HEK293T (cell line): ENCODE measurements around the gene HLA-DOA.

Experiments
- BHLHE40 ChIP-seq: fragments of 450-650 bp; IDR thresholded peaks from 2 replicates; pipeline ENCODE4 v1.6.1; 2016; ENCODE audit warnings: mild to moderate bottlenecking, moderate library complexity, borderline replicate concordance
- ELF4 ChIP-seq: fragments of 450-650 bp; IDR thresholded peaks from 2 replicates; pipeline ENCODE4 v1.6.1; 2017; ENCODE audit warnings: antibody characterized with exemption
- FOXA1 ChIP-seq: fragments of 450-650 bp; IDR thresholded peaks from 2 replicates; pipeline ENCODE4 v1.6.1; 2016; ENCODE audit warnings: mild to moderate bottlenecking
- FOXM1 ChIP-seq: fragments of 450-650 bp; IDR thresholded peaks from 2 replicates; pipeline ENCODE4 v1.6.1; 2017; ENCODE audit warnings: mild to moderate bottlenecking, borderline replicate concordance
- HDGF ChIP-seq: fragments of 450-650 bp; IDR thresholded peaks from 2 replicates; pipeline ENCODE4 v1.6.1; 2017; ENCODE audit warnings: antibody characterized with exemption, borderline replicate concordance
- NFRKB ChIP-seq: fragments of 450-650 bp; IDR thresholded peaks from 2 replicates; pipeline ENCODE4 v1.6.1; 2016; ENCODE audit warnings: mild to moderate bottlenecking, moderate library complexity
- SP1 ChIP-seq: fragments of 450-650 bp; IDR thresholded peaks from 2 replicates; pipeline ENCODE4 v1.6.1; 2017
- SUZ12 ChIP-seq: fragments of 450-650 bp; IDR thresholded peaks from 2 replicates; pipeline ENCODE4 v1.6.1; 2016; ENCODE audit warnings: mild to moderate bottlenecking
- TARDBP ChIP-seq: fragments of 450-650 bp; IDR thresholded peaks from 2 replicates; pipeline ENCODE4 v1.6.1; 2016
- ZNF384 ChIP-seq: fragments of 450-650 bp; IDR thresholded peaks from 2 replicates; pipeline ENCODE4 v1.6.1; 2016
- TF ChIP-seq, protein P1 (sequence below): fragments of 450-650 bp; IDR thresholded peaks from 2 replicates; pipeline ENCODE4 v1.6.1; 2016

DNA sequence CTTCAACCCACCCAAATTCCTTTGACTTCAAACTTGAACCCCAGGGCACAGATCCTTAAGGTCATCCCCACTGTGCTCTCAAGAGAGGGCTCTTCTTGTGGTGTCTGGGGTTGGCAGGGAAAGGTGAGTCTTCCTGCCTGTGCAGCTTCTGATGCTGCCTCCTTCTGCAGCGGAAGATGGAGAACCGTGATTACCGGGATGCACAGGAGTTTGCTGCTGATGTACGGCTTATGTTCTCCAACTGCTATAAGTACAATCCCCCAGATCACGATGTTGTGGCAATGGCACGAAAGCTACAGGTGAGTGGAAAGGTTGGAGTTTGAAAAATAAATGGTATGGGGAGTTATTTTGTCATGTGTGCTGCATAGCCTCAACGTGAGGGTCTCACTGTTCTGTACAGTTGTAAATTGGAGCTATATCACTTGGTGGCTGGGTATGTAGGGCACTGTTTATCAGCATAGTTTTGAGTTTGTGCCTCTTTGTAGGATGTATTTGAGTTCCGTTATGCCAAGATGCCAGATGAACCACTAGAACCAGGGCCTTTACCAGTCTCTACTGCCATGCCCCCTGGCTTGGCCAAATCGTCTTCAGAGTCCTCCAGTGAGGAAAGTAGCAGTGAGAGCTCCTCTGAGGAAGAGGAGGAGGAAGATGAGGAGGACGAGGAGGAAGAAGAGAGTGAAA, 32.0 kb downstream of the HLA-DOA start:
- TF ChIP-seq ZNF384 (no peak), FOXM1 (no peak), SP1 (no peak), TARDBP (no peak), ELF4 (no peak), HDGF (no peak), BHLHE40 (no peak), SUZ12 (no peak), FOXA1 (no peak), NFRKB (no peak)
- TF ChIP-seq, protein P1, sequence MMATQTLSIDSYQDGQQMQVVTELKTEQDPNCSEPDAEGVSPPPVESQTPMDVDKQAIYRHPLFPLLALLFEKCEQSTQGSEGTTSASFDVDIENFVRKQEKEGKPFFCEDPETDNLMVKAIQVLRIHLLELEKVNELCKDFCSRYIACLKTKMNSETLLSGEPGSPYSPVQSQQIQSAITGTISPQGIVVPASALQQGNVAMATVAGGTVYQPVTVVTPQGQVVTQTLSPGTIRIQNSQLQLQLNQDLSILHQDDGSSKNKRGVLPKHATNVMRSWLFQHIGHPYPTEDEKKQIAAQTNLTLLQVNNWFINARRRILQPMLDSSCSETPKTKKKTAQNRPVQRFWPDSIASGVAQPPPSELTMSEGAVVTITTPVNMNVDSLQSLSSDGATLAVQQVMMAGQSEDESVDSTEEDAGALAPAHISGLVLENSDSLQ: no peak
